Measurements from ENCODE around the gene TFB1M. TPM values are rescaled to one million over a fixed set of nuclear protein-coding genes. Genes with fewer than 3 reads are reported as not detected.
"Not testable (repeated sequence)": the region's sequence is repeated elsewhere in the genome, so short reads cannot be mapped to it uniquely, and the experiment has no call there.

The TFB1M gene
- total RNA-seq, 1 donor from 2014 or later, result 22.2 TPM

DNA sequence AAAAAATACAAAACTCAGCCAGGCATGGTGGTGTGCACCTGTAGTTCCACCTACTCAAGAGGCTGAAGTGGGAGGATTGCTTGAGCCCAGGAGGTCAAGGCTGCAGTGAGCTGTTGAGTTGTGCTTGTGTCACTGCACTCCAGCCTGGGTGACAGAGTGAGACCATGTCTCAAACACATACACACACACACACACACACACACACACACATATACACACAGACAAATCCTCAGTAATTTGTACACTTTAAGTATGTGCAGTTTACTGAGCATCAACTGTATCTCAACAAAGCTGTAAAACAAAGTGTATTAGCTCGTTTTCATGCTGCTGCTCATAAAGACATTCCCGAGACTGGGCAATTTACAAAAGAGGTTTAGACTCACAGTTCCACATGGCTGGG lies 7.3 kb downstream of the TFB1M start:
- ATAC-seq, result no peak
- DNase-seq (ENCODE audit: low spot score), result no peak

DNA sequence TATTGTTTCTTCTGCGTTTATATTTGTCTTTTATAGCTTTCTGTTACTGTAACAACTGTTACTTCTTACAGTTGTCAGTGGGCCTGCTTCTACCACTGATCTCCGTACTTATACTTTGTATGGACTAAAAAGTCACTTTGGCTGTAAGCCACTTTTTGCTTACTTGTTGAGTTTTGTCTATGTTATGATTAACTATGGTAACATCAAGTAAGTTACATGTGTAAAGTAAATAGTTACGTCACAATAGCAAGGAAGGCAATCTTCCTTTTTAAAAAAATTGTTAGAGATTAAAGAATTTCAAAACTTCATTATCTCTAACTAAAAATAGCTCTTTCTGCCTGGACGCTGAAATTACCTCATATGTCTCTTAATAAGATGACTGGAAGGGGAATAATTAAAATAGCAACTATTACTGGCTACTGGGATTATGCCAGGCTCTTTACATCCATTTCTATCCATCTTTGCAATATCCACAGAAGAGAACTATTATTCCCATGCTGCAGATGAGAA lies 10.9 kb downstream of the TFB1M start:
- no peak for DNase-seq (ENCODE audit: low spot score)

DNA sequence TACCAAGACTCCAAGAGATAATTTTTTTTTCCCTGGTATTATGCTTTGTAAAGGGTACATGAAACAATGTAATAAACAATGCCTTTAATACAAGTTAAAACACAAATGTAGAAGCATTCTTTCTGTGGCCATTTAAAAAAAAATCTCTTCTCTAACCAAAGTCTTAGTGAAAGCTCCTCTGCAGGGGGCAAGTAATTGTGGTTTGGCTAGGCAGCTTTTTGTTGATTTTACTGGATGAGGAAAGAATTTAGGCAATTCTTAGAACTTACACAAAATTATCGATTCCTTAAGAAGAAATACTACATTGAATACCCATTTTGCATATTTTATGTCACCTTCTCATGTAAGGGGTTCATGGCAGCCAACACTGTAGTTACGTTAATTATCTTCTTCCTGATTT lies 12.4 kb downstream of the TFB1M start:
- ATAC-seq, result no peak

More for the DNA sequence above, 10.9 kb downstream of the TFB1M start:
- ATAC-seq, result no peak

DNA sequence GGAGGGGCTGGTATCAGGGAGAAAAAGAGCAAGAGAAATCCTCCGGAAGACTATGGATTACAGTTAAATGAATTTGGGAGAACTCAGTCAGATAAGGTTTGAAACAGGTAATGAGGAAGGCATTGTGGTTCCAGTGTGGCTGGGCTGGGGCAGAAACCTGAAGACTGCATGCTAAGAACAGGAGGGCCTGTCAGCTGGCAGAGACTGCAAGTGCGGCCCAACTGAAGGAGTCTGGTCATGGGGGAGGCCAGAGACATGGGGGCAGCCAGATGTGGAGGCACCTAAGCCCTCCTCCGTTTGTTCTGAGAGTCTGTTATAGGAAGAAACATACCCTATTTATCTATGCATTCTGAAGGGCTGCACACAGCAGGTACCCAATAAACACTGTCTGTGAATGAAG lies 16.6 kb downstream of the TFB1M start:
- ATAC-seq (no peak), DNase-seq (ENCODE audit: low spot score) (no peak)

More for the DNA sequence above, 12.4 kb downstream of the TFB1M start:
- DNase-seq (ENCODE audit: low spot score), result no peak

DNA sequence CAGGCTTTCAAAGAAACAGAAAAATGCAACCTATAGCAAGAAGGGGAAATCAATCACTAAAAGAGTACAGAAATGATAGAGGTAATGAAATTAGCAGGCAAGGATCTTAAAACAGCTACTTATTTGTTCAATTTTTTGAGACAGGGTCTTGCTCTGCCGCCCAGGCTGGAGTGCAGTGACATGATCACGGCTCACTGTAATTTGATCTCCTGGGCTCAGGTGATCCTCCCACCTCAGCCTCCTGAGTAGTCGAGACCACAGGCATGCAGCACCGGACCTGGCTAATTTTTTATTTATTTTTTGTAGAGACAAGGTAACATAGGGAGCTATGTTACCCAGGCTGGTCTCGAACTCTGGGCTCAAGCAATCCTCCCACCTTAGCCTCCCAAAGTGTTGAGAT lies 21.6 kb downstream of the TFB1M start:
- DNase-seq (ENCODE audit: low spot score), result no peak
- no peak for ATAC-seq

DNA sequence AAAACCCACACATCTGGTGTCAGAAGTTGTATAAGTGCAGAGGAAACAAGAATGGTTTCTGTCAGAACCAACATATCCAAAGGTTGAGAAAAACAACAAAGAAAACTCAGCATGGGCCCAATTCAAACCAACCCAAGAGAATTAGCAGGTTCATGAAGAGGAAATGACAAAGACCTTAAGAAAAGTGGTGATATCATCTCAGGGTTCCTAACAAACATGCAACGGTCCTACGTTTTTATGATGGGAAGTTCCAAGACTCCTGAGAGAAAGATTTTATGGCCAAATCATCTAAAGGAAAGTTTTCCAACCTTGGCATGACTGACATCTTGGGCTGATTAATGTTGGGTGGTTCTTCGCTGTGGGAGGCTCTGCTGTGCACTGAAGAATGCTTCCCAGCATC lies 23.0 kb downstream of the TFB1M start:
- DNase-seq (ENCODE audit: low spot score), result no peak
- ATAC-seq, result no peak

DNA sequence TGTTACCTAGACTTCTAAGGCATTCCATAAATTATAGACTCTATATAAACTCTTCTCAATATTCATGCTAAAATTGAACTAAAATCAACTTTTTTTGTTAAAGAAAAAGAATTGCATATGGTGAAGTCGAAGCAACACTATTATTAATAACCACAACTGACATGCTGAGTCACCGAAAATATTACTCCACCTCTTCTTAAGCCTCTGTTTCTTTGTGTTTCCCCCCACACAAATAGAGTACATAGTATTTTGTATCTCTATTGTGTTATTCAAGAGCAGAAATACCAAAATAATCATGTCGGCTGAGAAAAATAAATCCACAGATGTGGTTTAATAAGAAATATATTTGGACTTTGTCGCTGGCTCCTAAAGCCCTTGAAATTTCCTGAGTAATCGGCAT lies 23.8 kb downstream of the TFB1M start:
- DNase-seq (ENCODE audit: low spot score) (no peak), ATAC-seq (no peak)

DNA sequence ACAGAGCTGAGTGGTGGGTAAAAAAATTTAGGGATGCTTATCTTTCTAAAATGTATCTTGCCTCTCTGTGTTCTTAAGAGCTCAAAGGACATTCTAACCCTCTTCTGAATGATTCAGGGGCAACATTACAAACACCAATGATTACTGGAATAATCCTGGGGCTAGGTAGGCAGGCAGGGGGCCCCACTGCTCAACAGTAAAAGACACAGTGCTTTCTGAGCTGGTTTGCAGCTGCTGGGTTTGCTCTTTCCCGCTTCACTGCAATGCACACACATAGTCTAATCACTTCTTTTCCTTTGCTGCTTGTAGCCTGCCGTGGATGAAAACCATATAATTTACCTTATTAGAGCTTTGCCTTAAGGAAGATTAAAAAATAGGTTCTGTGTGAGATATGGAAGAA lies 26.5 kb downstream of the TFB1M start:
- no peak for ATAC-seq
- DNase-seq (ENCODE audit: low spot score), result no peak

DNA sequence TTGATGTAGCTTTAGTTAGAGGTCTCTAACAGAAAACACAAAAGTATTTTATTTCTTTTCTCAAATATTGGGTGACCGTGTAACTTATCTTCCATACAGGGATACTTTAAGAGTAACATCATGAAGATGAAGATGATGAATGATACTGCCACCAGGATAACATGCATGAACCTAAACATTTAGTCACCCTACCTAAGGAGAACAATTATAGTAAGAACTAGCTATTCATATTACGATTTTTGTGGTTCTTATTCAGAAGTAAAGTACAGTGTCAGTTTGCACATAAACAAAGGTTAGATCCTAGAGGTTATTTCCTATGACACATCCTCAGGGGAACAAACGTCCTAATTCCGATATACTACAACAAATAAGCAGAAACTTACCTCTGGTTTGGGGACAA lies 29.5 kb downstream of the TFB1M start:
- DNase-seq (ENCODE audit: low spot score), result no peak
- no peak for ATAC-seq

DNA sequence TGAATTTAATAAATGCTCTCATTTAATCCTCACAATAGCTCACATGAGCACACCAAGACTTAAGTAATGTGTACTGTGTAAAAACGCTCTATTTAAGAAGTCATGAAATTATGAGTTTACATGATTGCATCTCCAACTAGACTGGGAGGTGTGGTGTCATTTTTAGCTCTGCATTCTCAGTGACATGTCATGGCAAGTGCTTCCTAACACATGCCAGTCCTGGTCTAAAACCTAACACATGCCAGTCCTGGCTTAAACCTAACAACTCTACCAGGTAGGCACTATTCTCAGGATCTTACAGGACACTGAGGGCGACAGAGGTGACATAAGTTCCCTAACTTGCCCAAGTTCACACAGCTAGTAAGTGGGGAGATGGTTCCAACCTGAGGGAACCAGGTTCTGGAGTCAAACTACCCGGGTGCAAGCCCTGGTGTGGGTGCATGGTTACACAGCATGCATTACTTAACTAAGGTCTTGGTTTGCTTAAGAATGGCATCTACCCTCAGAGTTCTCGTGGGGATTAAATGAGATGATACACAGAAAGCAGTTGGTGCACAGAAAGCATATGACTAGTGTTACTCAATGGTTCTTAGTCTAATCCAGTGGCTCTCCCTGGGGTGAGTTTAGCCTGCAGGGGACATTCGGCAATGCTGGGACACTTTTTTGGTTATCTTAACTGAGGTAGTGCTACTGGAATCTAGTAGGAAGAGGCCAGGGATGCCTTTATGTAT lies 35.8 kb downstream of the TFB1M start:
- DNase-seq (ENCODE audit: low spot score) (no peak), ATAC-seq (no peak)

DNA sequence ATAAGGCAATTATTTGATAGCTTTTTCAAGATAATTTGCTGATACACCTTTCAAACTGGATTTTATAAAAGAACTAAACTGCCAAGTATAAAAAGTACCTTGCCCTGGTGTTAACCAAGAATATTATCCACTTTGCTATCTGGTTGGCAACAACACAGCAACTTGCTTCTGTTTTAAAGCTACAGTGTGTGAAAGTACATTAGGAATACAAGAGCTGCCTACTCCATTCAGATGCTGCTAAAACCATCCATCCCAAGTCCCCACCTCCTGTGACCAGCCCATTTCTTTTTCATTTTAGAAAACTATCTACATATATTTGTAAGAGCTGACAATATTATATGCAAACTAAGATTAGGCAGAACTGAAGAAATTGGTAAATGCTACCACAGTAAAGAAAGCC lies 37.6 kb downstream of the TFB1M start:
- ATAC-seq, result no peak

DNA sequence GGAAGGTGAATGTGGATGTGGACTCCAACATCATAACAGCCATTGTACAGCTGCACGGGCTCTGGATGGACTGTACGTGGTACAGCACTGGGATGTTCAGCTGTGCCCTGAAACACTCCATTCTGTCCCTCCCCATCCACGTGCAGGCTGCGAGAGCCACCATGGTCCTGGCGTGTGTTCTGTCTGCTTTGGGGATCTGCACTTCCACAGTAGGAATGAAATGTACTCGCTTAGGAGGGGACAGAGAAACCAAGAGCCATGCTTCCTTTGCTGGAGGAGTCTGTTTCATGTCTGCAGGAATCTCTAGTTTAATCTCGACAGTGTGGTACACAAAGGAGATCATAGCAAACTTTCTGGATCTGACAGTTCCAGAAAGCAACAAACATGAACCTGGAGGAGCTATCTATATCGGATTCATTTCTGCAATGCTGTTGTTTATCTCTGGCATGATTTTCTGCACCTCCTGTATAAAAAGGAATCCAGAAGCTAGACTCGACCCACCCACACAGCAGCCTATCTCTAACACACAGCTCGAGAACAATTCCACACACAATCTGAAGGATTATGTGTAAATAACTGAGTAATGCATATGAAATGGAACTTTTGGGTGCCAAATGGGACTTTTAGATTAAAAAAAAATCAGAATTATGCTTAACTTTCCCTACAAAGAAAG lies 38.3 kb downstream of the TFB1M start:
- ATAC-seq (no peak), DNase-seq (ENCODE audit: low spot score) (no peak)

More for the DNA sequence above, 37.6 kb downstream of the TFB1M start:
- DNase-seq (ENCODE audit: low spot score), result no peak

DNA sequence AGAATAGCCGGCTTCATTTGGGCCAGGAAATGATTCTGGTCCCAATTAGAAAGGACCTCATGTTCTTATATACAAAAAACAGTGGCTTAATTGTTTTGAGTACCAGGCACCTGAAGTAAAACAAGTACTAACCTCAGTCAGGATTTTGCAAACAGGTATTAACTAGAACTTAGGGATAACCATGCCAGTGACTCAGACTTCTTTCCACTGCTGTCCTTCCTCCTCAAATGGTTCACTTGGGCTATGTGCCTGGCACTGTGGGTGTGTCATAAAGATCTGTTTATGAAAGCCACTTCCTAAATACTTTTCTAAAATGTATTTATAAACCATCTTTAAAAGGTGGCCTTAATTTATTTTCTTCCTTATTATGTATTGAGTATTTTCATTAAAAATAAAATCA lies 39.8 kb downstream of the TFB1M start:
- no peak for DNase-seq (ENCODE audit: low spot score)
- ATAC-seq, result no peak

DNA sequence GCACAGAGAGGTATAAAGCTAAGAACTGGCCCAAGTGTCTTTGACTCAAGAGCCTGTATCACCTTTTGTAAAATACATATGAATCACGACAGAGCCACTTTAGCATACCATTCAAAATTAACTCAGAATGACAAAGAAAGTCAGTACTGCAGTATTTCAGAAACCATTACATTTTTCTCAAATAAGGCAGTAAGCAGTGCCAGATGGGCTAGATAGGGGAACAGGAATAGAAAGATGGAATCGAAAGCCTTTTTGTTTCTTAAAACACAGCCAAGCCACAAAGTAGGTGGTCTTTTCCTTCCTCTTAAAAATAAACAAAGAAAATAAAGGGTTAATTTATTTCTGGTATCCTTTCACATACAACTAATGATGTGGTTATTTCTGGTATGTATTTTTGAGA lies 40.2 kb downstream of the TFB1M start:
- DNase-seq (ENCODE audit: low spot score) (no peak), ATAC-seq (no peak)

DNA sequence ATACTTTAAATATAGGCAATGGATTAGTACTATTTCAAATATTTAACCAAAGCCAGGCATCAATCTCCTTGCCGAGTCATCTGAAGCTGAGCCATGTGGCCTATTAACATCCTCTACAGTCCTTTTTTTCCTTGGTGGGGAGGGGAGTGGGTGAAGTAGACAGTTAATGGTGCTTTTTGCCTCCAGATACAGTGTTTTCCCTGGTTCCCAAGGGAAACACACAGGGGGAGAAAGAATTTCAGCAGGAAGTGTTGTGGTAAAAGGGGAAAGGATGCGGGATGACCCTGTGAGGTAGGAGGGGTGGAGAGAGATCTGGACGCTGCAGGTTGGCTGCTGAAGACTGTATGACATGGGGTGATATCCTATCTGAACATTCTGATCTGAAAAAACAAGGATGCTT lies 40.9 kb downstream of the TFB1M start:
- no peak for DNase-seq (ENCODE audit: low spot score)
- no peak for ATAC-seq

DNA sequence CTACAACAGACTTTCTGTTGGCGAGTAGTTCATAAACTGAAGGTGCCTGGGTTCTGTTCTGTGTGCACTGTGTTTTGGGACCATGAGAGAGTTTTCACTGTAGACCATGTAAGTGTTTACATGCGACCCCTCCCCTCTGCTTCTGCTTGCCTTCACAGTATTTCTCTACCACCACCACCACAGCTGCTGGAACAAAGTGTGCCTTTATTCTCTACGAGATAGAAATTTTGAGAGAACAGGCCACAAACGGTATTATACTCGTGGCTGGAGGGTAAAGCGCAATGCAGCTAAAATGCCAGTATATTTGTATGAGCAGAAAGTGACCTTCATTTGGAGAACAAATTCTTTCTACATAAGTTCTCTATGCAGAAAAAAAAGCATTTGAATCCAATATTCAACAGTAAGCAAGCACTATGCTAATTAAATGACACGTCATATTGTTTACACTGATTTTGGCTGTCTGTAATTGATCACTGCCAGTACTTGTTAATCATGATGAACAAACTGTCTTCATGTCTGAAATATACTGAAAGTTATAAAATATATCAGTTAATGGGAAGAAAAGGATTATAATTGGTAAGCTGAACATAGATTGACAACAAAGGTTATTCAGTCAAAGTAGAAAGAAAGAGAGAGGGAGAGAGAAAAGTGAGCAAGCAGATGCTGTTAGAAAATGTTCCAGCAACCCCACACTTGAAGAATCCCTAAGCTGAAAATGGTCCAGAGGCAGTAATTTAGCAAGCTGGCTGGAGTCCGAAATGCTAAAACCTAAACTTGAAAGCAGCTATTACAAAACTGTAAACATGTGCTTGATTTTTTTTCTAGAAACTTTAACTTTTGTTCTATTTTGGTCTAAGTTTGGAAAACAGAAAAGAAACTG lies 41.7 kb downstream of the TFB1M start:
- DNase-seq (ENCODE audit: low spot score) (no peak), ATAC-seq (no peak)

DNA sequence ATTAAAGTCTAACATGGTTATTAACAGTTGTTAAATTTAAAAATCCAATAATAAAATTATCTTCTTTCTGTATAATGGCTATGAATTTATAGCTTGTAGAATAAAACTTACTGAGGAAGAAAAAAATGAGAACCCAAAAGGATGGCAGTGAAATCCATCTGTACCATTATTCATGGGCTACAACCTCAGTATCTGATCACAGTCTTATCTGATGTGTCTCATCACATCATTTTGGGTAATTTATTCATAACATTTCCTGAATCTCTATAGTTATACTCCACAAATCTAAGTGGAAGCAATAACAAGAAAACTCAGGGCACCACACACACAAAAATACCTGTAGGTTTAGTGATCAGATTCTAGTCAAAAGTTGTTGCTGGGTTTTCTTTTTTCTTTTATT lies 43.1 kb downstream of the TFB1M start:
- ATAC-seq (no peak), DNase-seq (ENCODE audit: low spot score) (no peak)

DNA sequence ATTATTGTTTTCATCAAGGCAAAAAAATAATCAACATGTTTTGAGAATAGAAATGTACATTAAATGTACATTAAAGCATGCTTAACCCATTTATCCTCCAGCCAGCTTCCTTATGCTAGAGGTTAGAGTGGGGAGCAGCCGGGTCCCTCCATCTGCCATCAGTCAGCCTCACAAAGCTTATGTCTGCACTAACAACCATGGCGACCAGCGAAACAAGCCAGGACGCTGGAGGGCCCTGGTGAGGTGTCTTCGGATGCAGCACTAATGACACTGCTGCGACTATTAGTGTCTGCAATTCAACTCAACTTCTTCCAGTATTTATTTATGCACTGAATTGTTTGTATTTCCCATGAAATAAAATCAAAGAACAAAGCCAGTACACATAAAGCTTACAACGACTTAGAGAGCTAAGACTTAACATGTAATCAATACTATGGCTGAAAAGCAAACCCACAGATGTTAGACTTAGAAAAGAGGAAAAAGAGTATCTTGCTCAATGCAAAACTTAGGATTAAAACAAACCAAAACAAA lies 43.7 kb downstream of the TFB1M start:
- DNase-seq (ENCODE audit: low spot score) (no peak), ATAC-seq (no peak)

DNA sequence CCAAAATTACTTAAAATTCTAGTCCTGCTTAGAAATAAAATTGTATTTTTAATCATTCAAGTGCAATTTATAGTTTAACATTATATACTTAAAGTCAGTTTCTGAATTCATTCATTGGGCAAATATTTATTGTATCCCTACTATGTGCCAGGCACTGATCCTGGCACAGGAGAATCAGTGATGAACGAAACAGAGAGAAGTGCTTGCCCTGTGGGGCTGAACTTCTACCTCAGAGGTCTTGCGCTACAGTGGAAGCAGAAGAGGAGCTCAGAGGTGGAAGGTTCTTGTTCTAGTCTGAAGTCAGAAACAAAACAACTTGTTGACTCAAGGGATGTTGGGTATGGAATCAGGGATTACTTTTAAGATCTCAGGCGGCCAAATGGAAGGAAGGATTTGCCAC lies 44.5 kb downstream of the TFB1M start:
- DNase-seq (ENCODE audit: low spot score), result no peak
- ATAC-seq, result no peak

DNA sequence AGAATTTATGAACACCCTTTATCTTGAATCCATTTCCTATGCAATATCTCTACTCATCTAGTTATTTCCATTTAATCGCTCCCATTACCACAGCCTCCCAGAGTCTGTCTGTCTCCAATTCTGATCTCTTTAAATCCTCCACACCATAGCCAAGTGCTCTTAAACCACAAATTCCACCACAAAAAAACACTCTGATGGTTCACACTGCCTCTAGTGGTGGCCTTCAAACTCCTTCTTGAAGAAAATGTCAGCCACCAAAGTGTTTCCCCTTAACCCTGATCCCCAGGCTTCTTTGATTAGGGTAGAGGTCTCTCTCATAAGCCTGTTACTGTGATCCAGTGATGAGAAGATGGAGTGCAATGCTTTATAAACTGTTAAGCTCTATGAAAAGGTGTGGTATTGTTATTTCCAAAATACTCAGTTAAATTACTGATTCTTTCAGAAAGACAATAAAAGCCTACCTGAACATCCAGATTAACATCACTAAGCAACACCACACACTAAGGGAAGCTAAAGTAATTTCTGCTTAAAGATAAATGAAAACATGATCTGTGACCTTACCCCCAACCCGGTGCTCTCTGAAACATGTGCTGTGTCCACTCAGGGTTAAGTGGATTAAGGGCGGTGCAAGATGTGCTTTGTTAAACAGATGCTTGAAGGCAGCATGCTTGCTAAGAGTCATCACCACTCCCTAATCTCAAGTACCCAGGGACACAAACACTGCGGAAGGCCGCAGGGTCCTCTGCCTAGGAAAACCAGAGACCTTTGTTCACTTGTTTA lies 46.0 kb downstream of the TFB1M start:
- not testable (repeated sequence) for DNase-seq (ENCODE audit: low spot score); ATAC-seq

Data from left lobe of liver (tissue), 2 donors.